Measurements from ENCODE around the gene FDX1. TPM values are rescaled to one million over a fixed set of nuclear protein-coding genes. Genes with fewer than 3 reads are reported as not detected.

Gene FDX1
- total RNA-seq, 2 donors from 2014 or later = 8.5 to 15.3 TPM

- Mint-ChIP-seq H3K27me3 (no peaks in the 10 kb centered on the region), H3K27ac (no peak overlapping the region), H3K9me3 (peaks cover 8% of the 10 kb centered on the region), H3K4me3 (no peak overlapping the region), H3K36me3 (ENCODE audit: low read depth) (no peaks in the 10 kb centered on the region), H3K4me1 (peaks cover 6% of the 10 kb centered on the region)
- no peak for ATAC-seq (replicated peaks)
Measured at GRCh38 chr11:110424775-110425444, 4.8 kb upstream of the FDX1 start.

- Mint-ChIP-seq H3K4me3 (no peak overlapping the region), H3K27me3 (no peaks in the 10 kb centered on the region), H3K36me3 (ENCODE audit: low read depth) (peaks cover 5% of the 10 kb centered on the region), H3K27ac (no peak overlapping the region), H3K9me3 (peaks cover 4% of the 10 kb centered on the region), H3K4me1 (peaks cover 6% of the 10 kb centered on the region)
- no peak for ATAC-seq (replicated peaks)
Measured at GRCh38 chr11:110425751-110426545, 3.8 kb upstream of the FDX1 start.

GRCh38 chr11:110428040-110428439 is 1.7 kb upstream of the FDX1 start:
- Mint-ChIP-seq H3K27me3 (no peaks in the 10 kb centered on the region), H3K9me3 (no peaks in the 10 kb centered on the region), H3K36me3 (ENCODE audit: low read depth) (peaks cover 5% of the 10 kb centered on the region), H3K27ac (no peak overlapping the region), H3K4me3 (no peak overlapping the region), H3K4me1 (peaks cover 26% of the 10 kb centered on the region)
- ATAC-seq (replicated peaks) = no peak

GRCh38 chr11:110428956-110429730 is 605 bp upstream of the FDX1 start:
- peak; percentile 13 for ATAC-seq (replicated peaks)
- H3K4me3 Mint-ChIP-seq = peak overlapping the region; percentile 66
- H3K27ac Mint-ChIP-seq = peak overlapping the region; percentile 22
- H3K27me3 Mint-ChIP-seq = no peaks in the 10 kb centered on the region
- H3K4me1 Mint-ChIP-seq = peaks cover 31% of the 10 kb centered on the region
- no peaks in the 10 kb centered on the region for H3K9me3 Mint-ChIP-seq
- H3K36me3 Mint-ChIP-seq (ENCODE audit: low read depth) = peaks cover 5% of the 10 kb centered on the region

GRCh38 chr11:110430267-110431050 is 711 bp downstream of the FDX1 start:
- peak overlapping the region; percentile 97 for H3K27ac Mint-ChIP-seq
- peaks cover 36% of the 10 kb centered on the region for H3K4me1 Mint-ChIP-seq
- no peaks in the 10 kb centered on the region for H3K9me3 Mint-ChIP-seq
- ATAC-seq (replicated peaks) = peak; percentile 40
- no peaks in the 10 kb centered on the region for H3K27me3 Mint-ChIP-seq
- peaks cover 5% of the 10 kb centered on the region for H3K36me3 Mint-ChIP-seq (ENCODE audit: low read depth)
- H3K4me3 Mint-ChIP-seq = peak overlapping the region; percentile 97

- H3K27ac Mint-ChIP-seq = peak overlapping the region; percentile 97
Measured at GRCh38 chr11:110431051-110431672, 1.4 kb downstream of the FDX1 start.

GRCh38 chr11:110431674-110432073 is 1.9 kb downstream of the FDX1 start:
- Mint-ChIP-seq H3K27me3 (no peaks in the 10 kb centered on the region), H3K4me3 (peak overlapping the region; percentile 97), H3K9me3 (no peaks in the 10 kb centered on the region), H3K4me1 (peaks cover 36% of the 10 kb centered on the region), H3K36me3 (ENCODE audit: low read depth) (peaks cover 7% of the 10 kb centered on the region), H3K27ac (peak overlapping the region; percentile 97)
- ATAC-seq (replicated peaks) = no peak

More at GRCh38 chr11:110431051-110431672, 1.4 kb downstream of the FDX1 start:
- H3K4me1 Mint-ChIP-seq = peaks cover 36% of the 10 kb centered on the region
- H3K36me3 Mint-ChIP-seq (ENCODE audit: low read depth) = peaks cover 5% of the 10 kb centered on the region
- no peaks in the 10 kb centered on the region for H3K27me3 Mint-ChIP-seq
- no peaks in the 10 kb centered on the region for H3K9me3 Mint-ChIP-seq
- peak; percentile 22 for ATAC-seq (replicated peaks)
- peak overlapping the region; percentile 97 for H3K4me3 Mint-ChIP-seq

- ATAC-seq (replicated peaks) = no peak
- no peak overlapping the region for H3K27ac Mint-ChIP-seq
- no peaks in the 10 kb centered on the region for H3K9me3 Mint-ChIP-seq
- H3K27me3 Mint-ChIP-seq = no peaks in the 10 kb centered on the region
- H3K4me1 Mint-ChIP-seq = peaks cover 36% of the 10 kb centered on the region
- H3K4me3 Mint-ChIP-seq = peak overlapping the region; percentile 97
- H3K36me3 Mint-ChIP-seq (ENCODE audit: low read depth) = peaks cover 19% of the 10 kb centered on the region
Measured at GRCh38 chr11:110432713-110433392, 3.1 kb downstream of the FDX1 start.

GRCh38 chr11:110433393-110434333 is 3.9 kb downstream of the FDX1 start:
- no peak overlapping the region for H3K27ac Mint-ChIP-seq
- no peaks in the 10 kb centered on the region for H3K9me3 Mint-ChIP-seq
- peaks cover 36% of the 10 kb centered on the region for H3K4me1 Mint-ChIP-seq
- peaks cover 27% of the 10 kb centered on the region for H3K36me3 Mint-ChIP-seq (ENCODE audit: low read depth)
- no peak for ATAC-seq (replicated peaks)
- no peaks in the 10 kb centered on the region for H3K27me3 Mint-ChIP-seq
- peak overlapping the region; percentile 97 for H3K4me3 Mint-ChIP-seq

GRCh38 chr11:110434952-110435779 is 5.4 kb downstream of the FDX1 start:
- Mint-ChIP-seq H3K27ac (no peak overlapping the region), H3K4me3 (no peak overlapping the region), H3K36me3 (ENCODE audit: low read depth) (peaks cover 42% of the 10 kb centered on the region), H3K9me3 (no peaks in the 10 kb centered on the region), H3K27me3 (no peaks in the 10 kb centered on the region), H3K4me1 (peaks cover 36% of the 10 kb centered on the region)
- ATAC-seq (replicated peaks) = no peak

- no peak overlapping the region for H3K4me3 Mint-ChIP-seq
- no peak overlapping the region for H3K27ac Mint-ChIP-seq
- H3K27me3 Mint-ChIP-seq = no peaks in the 10 kb centered on the region
- H3K36me3 Mint-ChIP-seq (ENCODE audit: low read depth) = peaks cover 46% of the 10 kb centered on the region
- H3K4me1 Mint-ChIP-seq = peaks cover 37% of the 10 kb centered on the region
- peak; percentile 37 for ATAC-seq (replicated peaks)
- H3K9me3 Mint-ChIP-seq = no peaks in the 10 kb centered on the region
Measured at GRCh38 chr11:110435780-110436717, 6.3 kb downstream of the FDX1 start.

Measured in activated T-helper 17 cell treated with anti-CD3 and anti-CD28 coated beads, Interleukin-2, amount 50 U/mL, for 72 hours (primary cell).